Measurements from ENCODE around the gene ASCL5.

DNA sequence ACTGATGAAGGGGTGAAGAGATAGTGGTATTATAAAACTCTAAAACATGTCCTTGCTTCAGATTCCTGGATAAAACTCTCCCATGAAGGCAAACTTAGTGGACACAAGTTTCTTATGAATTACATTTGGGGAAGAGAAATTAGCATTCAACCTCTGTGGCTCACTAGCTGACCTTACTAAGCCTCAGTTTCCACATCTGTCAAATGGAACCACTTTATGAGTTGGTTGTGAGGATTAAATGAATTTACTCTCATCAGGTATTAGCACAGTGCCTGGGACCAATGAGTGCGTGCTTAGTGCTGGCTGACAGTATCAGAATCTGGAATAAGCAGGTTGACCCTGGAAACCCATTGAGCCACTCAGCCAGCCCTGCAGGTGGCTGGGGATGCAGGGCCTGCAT is 17.3 kb downstream of the ASCL5 start:
- no peak for TF ChIP-seq EZH2 (IDR thresholded peaks at IDR 0.05; ENCODE audit: low read length, missing control alignments)
- TF ChIP-seq, protein P1, sequence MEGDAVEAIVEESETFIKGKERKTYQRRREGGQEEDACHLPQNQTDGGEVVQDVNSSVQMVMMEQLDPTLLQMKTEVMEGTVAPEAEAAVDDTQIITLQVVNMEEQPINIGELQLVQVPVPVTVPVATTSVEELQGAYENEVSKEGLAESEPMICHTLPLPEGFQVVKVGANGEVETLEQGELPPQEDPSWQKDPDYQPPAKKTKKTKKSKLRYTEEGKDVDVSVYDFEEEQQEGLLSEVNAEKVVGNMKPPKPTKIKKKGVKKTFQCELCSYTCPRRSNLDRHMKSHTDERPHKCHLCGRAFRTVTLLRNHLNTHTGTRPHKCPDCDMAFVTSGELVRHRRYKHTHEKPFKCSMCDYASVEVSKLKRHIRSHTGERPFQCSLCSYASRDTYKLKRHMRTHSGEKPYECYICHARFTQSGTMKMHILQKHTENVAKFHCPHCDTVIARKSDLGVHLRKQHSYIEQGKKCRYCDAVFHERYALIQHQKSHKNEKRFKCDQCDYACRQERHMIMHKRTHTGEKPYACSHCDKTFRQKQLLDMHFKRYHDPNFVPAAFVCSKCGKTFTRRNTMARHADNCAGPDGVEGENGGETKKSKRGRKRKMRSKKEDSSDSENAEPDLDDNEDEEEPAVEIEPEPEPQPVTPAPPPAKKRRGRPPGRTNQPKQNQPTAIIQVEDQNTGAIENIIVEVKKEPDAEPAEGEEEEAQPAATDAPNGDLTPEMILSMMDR (conservative IDR thresholded peaks at IDR 0.05 in 1 of 2, IDR thresholded peaks at IDR 0.05 in 1 of 2; ENCODE audit: low read depth in 1 of 2, low read length in 2 of 2): no peak

All from fibroblast of lung (primary cell).